DMS114 treated with DMSO at 0.1 percent for 48 hours (cell line): ENCODE results near the gene MSANTD1.

Experiments used
- DNase-seq: peaks from one replicate; lab custom pipeline; 2025; ENCODE audit not compliant: unreplicated experiment; lab: John Stamatoyannopoulos, UW

Gene MSANTD1

DNA sequence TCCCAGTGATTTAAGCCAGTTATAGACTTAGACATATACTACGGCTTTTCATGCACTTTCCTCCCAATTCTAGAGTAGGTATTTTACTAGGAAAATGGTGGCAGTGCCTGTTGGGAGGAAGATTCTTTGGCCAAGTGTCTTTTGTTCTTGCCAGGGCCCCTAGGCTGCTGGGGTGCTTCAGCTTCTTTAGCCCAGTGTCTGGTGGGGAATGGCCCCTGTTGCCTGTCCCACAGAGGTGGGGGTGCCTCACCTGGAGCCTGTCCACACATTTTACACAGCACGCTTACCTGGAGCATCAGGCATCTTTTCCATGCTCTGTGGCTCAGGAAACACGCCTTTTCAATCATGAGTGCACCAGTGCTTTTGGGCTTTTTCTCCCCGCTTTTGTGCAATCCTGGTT is 33.2 kb upstream of the MSANTD1 start:
- DNase-seq, result no peak

DNA sequence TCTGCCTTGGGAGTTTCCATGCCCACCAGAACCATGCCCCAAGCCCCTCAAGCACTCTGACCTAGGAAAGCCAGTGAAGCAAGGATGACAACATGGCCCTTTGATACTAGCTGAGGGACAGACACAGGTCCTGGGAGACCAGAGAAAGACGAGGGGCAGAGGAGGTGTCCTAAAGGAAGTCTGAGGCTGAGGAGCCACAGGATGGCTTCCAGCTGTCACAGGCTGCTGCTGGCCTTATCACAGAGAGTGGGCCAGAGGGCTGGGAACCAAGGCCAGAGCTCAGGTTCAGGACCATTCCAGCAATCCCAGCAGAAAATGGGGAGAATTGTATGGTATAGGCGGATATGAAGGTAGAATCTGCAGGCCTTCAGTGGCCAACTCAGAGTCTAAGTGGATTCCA is 31.7 kb upstream of the MSANTD1 start:
- no peak for DNase-seq

DNA sequence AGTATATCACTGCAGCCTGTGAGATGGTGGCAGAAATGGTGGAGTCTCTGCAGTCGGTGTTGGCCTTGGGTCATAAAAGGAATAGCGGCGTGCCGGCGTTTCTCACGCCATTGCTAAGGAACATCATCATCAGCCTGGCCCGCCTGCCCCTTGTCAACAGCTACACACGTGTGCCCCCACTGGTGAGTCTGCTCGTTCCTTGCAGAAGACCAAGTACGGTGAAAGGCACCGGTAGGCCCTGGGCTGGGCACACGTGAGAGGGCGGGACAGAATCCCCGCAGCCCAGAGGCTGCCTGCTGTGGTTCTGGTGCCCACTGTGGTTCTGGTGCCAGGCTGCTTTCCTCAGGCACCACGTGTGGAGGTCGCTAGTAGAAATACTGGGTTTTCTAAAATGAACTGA is 31.2 kb upstream of the MSANTD1 start:
- DNase-seq, result no peak

DNA sequence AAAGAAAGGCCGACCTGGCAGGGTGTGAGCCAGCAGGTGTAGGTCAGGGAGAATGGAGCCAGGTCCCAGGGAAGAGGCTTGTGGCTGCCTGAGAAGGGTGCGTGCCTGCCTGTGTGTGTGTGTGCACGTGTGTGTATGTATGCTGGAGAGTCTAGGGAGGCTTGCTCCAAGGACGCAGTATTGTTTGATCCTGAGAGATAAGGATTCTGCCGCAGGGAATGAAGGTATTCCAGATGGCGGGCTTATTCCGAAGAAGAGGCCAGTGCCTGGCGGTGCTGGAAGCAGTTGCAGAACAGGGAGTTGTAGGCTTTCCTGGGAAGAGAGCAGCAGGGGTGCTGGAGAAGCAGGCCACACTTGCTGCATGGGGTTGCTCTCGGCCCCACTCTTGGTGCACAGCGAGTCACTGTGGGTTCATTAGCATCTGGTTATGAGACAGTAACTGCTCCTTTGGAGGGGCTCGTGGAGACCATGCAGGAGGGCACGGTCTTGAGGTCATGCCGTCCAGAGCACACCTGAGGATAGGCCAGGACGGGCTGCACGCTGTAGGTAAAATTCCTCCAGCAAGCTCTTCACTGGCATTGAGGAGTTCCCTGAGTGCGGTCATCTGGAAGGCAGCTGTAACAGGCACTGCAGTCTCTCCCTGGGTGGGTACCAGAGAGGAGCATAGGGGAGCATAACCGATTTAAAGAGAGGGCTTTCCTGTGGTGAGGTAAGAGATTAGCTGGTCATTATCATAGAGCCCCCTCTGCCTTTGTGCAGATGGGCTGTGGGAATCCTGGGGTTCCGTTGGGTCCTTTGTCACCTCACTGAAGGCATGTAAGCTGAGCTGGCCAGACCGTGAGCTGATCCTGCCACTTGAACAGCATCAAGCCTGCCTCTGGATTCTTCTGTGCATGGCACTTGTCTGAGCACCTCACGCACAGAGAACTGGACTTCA is 29.9 kb upstream of the MSANTD1 start:
- DNase-seq, result no peak

DNA sequence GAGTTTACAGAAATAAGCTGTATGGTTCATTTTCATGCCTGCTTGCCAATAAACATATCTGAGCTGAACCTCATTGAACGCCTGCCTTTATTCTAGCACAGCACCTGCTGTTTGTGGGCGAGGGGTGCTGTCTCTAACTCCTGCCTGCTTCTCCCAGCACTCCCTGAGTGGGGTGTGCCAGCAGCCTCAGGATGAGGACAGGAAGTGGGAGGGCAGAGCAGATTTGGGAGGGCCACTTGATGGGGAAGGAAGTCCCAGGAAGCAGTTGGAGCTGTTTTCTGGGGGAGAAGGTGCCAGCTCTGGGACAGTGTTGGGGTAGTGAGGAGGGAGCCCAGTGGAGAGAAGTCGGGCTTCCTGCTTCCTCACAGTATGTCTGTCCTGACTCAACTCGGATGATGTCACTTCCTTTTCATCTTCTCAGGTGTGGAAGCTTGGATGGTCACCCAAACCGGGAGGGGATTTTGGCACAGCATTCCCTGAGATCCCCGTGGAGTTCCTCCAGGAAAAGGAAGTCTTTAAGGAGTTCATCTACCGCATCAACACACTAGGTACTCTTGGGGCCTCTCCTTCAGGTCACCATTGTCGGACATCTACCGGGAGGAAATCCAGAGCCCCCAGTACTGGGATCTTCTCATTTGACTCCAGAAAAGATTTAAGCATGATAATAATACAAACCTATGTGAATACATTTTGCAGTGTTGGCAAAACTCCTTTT is 29.0 kb upstream of the MSANTD1 start:
- no peak for DNase-seq

DNA sequence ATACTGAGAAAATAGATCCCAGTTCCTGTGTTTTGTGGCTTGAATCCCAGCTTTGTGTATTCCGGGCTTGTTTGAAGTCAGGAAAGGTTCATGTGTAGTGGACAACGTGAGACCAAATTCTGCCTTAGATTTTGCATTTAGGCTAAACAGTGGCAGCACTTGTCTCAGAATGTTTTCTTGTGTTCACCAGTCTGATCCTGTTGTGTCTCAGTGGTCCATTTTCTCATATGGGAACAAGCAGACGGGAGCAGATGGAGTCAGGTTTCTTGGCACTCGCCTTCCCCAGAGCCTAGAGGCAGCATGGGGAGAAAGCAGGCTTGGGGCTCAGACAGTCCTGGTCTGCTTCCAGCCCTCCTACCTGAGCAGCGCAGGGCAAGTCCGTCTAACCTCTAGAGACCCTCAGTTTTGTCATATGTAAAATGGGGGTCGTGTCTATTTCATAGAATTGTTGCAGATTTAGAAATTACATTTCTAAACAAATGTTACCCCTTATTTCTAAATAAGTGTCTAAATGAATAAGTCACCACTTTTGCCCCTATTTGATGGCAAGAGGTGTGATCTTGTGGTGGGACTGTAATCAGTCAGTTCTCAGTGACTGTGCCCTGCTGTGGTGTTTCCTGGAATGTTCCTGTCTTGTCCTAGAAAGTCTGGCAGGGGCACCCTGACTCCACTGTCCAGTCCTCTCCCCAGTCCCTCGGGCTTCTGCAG is 28.3 kb upstream of the MSANTD1 start:
- DNase-seq, result no peak

DNA sequence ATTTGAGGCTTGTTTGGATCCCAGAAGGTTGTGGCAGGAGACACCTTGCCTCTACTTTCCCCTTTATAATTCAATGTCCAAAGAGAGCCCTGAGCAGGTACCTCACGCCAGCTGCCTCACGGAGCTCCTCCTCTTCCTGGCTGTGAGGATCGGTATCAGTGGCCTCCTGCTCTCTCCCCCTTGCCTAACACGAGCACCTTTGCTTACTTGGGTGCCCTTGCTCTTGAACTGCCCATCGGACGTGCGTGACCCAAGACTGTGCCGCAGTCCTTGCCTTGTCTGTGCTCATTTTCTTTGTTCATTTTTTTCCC is 27.8 kb upstream of the MSANTD1 start:
- DNase-seq, result no peak

DNA sequence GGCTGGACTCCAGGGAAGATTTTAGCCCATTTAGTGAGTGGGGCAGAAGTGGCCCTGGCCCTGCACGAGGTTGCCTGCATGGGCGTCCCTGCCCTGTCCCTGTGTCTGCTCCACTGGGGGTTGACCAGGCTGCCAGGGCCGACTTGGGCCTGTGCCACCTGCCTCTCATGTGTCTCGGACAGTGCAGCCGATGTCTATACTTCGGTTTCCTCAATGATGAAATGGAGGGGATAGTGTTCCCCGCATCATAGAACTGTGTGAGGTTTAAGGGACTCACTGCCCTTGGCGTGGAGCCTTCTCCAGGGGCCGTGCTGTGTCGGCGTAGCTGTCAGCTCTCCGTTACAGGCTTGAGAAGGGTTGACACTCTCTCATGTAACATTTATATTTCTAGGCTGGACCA is 27.0 kb upstream of the MSANTD1 start:
- no peak for DNase-seq

DNA sequence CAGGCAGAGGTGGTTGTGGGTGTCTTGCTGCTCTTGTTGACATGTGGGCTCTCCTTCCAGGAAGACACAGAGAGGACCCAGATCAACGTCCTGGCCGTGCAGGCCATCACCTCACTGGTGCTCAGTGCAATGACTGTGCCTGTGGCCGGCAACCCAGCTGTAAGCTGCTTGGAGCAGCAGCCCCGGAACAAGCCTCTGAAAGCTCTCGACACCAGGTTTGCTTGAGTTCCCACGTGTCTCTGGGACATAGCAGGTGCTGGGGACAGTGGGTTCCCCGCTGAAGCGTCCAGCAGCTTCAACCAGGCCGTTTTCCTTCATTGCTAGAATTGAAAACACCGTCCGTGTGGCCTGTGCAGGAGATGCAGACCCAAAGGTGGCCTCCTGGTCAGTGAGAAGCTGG is 25.6 kb upstream of the MSANTD1 start:
- DNase-seq, result no peak

DNA sequence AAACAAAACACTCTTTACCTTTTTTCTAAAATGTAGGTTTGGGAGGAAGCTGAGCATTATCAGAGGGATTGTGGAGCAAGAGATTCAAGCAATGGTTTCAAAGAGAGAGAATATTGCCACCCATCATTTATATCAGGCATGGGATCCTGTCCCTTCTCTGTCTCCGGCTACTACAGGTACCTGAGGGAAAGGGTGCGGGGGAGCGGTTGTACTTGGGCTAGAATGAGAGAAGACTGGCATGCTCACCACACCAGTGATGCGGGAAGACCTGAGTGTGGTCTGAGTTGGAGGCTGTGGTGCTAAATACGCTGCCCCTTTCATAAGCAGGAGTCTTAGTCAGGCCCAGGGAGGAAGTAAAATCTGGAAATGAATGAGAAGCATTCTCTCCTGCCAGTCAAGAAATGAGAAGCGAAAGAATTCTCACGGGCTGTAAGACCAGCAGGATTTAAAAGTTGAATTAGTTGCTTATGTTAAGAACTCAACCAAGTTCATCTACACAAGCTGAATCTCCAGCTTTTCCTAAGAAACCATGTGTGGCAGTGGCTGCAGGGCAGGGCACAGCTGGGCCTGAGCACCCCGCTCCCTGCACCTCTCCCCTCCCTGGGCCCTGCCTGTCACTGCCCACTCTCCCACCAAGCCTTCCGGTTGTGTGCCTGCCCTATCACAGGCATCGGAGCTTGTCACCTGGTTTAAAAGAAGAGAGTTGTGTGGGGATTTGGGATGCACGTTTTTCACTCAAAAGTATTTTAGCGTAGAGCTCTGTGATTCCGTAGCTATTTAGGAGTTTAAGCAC is 24.8 kb upstream of the MSANTD1 start:
- DNase-seq, result no peak

DNA sequence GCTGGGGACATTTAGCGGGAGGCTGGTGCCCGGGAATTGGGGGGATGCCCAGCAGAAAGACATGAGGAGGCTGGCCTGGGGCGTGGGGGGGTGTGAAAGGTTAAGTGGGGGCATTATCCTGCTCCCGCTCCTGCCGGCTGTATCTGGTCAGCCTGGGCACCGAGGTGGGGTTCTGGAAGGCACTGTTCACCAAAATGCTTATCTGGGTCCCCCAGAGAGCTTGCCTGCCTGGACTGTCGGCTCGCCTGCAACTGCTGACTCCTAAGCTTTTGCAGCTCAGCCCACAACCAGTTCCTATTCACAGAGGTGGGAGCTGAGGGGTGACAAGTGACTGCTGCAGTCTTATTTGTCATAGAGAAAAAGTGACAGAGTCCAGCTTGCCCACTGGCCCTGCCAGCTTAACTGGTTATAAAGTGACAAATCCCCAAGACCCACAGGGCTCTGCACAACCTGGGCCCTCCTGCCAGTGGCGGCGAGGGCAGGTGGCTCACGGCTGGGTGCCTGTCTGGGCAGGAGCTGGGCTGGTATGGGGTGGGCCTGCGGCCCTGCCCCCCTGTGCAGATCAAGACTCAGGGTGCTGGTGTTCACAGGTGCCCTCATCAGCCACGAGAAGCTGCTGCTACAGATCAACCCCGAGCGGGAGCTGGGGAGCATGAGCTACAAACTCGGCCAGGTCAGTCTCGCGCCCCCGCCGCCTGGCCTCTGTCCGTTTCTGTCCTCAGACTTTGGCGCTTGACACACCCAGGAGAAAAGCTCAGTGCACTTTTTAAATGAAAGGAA is 23.7 kb upstream of the MSANTD1 start:
- no peak for DNase-seq

DNA sequence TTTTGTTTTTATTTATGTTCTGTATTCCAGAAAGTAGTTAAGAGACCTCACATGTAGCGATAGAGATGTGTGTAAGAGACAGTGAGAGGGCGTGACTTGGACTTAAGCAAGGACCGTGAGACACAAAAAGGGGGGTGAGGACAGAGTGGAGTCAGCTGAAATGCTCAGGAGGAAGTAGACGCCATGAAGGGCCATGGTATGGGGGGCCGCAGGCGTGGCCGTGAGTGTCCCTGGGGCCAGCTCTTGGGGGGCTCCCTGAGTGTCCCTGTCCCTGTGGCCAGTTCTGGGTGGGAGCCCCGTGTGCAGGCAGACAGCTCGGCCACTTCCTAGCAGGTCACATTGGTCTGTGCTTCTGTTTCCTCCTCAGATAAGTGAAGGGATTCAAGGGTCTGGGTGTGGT is 23.0 kb upstream of the MSANTD1 start:
- no peak for DNase-seq

DNA sequence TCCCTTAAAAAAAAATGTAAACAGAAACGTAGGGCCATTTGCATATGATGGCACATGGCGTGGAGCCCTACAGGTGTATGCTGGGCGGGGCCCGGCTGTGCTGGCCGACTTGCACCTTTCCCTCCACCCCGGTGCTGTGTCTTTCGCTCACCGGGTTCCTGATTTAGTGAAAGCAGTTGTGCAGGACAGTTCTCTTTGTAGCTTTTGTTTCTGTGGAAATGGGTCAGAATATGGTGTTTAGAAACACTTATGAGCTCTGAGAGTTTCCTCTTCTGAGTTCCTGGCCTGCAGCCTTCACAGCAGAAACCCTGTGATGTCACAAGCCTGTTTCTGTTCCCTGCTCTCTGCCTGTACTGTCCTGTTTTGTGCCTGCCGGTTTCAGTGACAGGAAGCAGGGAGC is 22.5 kb upstream of the MSANTD1 start:
- DNase-seq, result no peak

DNA sequence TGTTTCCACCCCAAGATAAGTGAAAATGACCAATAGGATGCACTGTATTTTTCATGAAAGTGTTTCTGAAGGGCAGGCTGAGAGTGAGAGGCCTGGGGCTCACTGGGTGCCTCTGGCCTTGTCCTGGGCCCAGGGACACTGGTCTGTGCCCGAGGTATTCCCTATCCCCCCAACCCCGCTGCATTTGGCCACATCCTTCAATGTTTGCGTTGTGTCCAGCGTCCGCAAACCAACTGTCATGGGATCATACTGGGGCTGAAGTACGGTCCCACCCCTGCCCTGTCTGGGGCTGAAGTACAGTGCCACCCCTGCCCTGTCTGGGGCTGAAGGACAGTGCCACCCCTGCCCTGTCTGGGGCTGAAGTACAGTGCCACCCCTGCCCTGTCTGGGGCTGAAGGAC is 22.0 kb upstream of the MSANTD1 start:
- no peak for DNase-seq

DNA sequence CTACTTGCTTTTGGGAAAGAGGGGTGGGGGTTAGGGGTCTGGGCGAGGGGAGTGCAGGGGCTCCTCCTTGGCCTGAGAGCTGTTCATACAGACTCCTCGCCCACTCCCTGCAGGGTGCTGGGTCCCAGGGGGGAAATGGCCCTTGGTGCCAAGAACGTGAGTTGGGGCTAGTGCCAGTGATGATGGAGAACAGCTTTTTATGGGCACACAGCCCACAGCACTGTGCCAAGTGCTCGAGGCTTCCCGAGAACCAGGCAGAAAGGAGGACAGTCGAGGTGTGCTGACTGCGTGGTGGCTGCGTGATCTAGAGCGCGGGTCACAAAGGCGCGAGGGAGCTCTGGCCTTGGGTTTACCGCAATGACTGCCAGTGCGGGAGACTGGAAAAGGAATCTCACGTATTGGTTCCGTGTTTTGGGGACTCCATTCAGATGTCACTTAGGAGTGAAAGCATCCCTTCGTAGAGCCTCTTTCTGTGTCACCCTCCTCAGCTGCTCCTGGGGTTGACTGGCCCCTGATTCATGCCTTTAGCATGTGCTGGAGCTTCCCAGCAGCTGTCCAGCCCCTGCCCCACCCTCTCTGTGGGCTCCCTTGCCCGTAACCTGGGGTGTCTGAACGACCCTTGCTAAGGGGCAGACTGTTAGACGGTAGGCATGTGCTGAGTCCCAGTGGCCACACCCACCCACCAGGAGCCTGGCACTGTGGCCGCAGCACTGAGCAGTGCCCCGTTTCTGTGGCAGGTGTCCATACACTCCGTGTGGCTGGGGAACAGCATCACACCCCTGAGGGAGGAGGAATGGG is 20.9 kb upstream of the MSANTD1 start:
- DNase-seq, result no peak

DNA sequence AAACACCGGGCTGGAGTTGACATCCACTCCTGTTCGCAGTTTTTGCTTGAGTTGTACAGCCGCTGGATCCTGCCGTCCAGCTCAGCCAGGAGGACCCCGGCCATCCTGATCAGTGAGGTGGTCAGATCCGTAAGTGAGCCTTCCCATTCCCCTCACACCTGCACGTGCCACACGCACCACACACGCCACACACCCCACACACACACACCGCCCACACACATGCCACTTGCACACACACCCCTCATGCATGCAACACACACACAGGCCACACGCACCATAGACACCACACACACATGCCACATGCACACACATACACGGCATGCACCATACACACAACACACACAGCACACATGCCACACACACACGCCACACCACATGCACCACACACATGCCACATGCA is 20.1 kb upstream of the MSANTD1 start:
- no peak for DNase-seq

DNA sequence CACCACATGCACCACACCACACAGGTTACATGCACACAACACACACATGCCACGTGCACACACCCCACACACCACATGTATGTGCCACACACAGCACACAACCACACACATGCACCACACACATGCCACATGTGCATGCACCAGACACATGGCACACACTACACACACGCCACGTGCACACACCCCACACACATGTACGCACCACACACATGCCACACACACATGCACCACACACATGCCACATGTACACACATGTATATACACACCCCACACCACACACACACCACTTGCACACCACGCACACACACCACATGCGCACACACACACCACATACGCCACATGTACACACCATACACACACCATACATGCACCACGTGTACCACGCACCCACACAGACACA is 19.6 kb upstream of the MSANTD1 start:
- DNase-seq, result no peak

DNA sequence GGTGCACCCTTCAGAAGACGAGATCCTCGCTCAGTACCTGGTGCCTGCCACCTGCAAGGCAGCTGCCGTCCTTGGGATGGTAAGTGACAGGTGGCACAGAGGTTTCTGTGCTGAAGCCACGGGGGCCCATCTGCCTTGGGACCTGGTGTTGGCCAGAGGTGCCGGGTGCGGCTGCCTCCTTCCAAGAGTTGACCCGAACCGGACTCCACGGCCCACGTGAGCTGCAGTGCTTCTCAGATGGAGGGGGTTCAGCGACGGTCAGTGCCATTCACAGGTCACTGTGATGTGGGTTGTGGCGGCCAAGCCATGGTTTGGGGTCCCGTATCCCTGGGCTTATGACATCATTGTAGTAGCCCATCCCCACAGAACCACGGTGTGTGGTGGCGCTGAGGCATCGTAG is 19.0 kb upstream of the MSANTD1 start:
- DNase-seq, result no peak

DNA sequence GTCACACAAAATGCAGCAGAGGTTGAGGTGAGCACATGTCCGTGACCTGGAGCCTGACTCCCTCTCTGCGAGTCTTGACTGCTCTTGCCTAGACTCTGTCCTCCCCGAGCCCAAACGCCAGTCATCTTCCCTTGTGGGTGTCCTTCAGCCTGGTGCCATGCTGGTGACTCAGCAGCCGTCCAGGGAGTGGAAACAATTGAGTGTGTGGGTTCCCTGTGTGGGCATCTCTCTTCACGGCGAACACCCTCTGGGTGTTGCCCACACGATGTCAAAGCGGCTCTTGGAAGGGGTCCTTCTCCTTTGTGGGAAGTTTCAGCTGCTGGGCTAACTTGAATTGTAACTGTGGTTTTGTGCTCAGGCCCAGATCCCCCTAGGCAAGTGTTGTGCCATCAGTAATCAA is 17.5 kb upstream of the MSANTD1 start:
- DNase-seq, result no peak

DNA sequence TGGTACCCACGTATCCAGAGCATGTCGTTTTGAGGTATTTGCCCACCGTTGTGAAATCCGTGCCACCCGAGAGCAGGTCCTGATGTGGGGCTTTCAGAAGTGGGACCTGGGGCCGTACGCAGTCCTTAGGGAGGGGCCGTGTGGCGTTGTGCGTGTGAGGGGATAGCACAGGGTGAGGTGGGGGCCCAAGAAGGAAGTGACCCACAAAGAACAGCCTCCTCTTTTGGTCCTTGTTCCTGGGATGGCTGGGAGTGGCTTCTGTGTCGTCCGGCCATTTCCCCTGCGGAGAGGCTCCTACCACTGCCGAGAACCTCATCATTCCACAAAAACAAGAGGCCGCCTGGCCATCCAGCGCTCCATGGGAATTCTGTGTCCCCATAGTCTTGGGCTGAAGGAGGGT is 17.0 kb upstream of the MSANTD1 start:
- DNase-seq, result no peak
